GM18508 (cell line): ENCODE data around the gene TNFRSF14.
"Not testable (repeated sequence)": the region's sequence is repeated elsewhere in the genome, so short reads cannot be mapped to it uniquely, and the experiment has no call there.

Experiments
- ATAC-seq: cut with Tn5 transposase; IDR thresholded peaks from one replicate; pipeline ENCODE4 v1.9.1; 2021; ENCODE audit warnings: moderate number of reproducible peaks; ENCODE audit not compliant: insufficient read depth, unreplicated experiment

The TNFRSF14 gene

GRCh38 chr1:2564815-2565374 lies 8.7 kb downstream of the TNFRSF14 start:
- ATAC-seq, result no peak

GRCh38 chr1:2566101-2567045 lies 10.2 kb downstream of the TNFRSF14 start:
- no peak for ATAC-seq

- no peak for ATAC-seq
Measured at GRCh38 chr1:2567083-2567679, 11.0 kb downstream of the TNFRSF14 start.

- ATAC-seq, result not testable (repeated sequence)
Measured at GRCh38 chr1:2568187-2568816, 12.1 kb downstream of the TNFRSF14 start.

- no peak for ATAC-seq
Measured at GRCh38 chr1:2569060-2569459, 12.9 kb downstream of the TNFRSF14 start.

- ATAC-seq, result not testable (repeated sequence)
Measured at GRCh38 chr1:2569703-2570102, 13.5 kb downstream of the TNFRSF14 start.

GRCh38 chr1:2570332-2570731 lies 14.2 kb downstream of the TNFRSF14 start:
- no peak for ATAC-seq

GRCh38 chr1:2571348-2571747 lies 15.2 kb downstream of the TNFRSF14 start:
- ATAC-seq, result no peak

- ATAC-seq, result no peak
Measured at GRCh38 chr1:2573250-2573920, 17.2 kb downstream of the TNFRSF14 start.

- ATAC-seq, result no peak
Measured at GRCh38 chr1:2574350-2574749, 18.2 kb downstream of the TNFRSF14 start.

GRCh38 chr1:2575801-2576663 lies 19.9 kb downstream of the TNFRSF14 start:
- no peak for ATAC-seq

GRCh38 chr1:2577565-2578075 lies 21.4 kb downstream of the TNFRSF14 start:
- ATAC-seq, result not testable (repeated sequence)

- ATAC-seq, result no peak
Measured at GRCh38 chr1:2578758-2579118, 22.6 kb downstream of the TNFRSF14 start.

GRCh38 chr1:2580691-2581090 lies 24.5 kb downstream of the TNFRSF14 start:
- ATAC-seq, result no peak

- ATAC-seq, result no peak
Measured at GRCh38 chr1:2582391-2582790, 26.2 kb downstream of the TNFRSF14 start.

GRCh38 chr1:2583331-2583791 lies 27.2 kb downstream of the TNFRSF14 start:
- ATAC-seq, result no peak

GRCh38 chr1:2583871-2584351 lies 27.7 kb downstream of the TNFRSF14 start:
- no peak for ATAC-seq

GRCh38 chr1:2584686-2585317 lies 28.6 kb downstream of the TNFRSF14 start:
- no peak for ATAC-seq
